ENCODE results near the gene ZNF205. TPM values are rescaled to one million over a fixed set of nuclear protein-coding genes. Genes with fewer than 3 reads are reported as not detected.

ZNF205 gene
- total RNA-seq, 2 donors from 2014 or later = 15.4 to 18.3 TPM

DNA sequence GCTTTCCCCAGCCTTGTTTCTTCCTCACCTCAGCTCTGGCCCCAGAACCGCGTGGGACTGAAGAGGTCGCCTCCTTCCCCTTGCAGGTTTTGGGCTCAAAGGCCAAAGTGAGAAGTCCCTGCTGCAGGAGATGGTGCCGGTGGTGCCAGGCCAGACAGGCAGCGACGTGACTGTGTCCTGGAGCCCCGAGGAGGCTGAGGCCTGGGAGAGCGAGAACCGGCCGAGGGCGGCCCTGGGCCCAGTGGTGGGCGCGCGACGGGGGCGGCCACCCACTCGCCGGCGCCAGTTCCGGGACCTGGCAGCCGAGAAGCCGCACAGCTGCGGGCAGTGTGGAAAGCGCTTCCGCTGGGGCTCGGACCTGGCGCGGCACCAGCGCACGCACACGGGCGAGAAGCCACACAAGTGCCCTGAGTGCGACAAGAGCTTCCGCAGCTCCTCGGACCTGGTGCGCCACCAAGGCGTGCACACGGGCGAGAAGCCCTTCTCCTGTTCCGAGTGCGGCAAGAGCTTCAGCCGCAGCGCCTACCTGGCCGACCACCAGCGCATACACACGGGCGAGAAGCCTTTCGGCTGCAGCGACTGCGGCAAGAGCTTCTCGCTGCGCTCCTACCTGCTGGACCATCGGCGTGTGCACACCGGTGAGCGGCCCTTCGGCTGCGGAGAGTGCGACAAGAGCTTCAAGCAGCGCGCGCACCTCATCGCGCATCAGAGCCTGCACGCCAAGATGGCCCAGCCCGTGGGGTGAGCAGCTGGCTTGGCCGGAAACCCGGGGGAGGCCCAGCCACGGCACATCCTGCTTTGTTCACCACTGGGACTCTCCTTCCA lies 28.4 kb downstream of the ZNF205 start:
- Mint-ChIP-seq H3K36me3 (ENCODE audit: low read depth) (peaks cover 14% of the 10 kb centered on the region), H3K4me3 (no peak overlapping the region)
- 94 to 97% methylated on average over 59 to 69 of the region's 69 CpGs for WGBS, 2 experiments (ENCODE audit: insufficient coverage in 1 of 2, insufficient read length in 1 of 2)

DNA sequence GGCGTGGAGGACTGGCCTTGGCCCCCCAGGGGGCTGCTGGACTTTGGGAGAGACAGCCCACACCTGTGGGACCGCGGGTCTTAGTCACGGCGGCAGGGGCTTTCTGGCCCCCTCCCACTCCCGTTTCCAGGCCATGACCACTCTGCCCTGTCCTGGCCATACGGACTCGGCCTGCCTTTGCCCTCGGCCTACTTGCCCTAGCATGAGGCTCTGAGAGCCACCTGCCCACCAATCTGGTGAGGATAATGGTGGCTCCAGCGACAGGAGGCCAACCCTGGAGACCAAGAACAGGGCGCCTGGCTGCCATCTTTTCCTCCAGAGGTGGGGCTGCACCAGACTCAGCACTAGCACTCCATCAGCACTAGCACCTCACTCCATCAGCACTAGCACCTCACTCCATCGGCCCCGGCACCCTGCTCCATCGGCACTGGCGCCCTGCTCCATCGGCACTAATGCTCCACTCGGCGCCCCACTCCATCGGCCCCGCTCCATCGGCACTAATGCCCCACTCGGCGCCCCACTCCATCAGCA lies 29.5 kb downstream of the ZNF205 start:
- Mint-ChIP-seq H3K4me1 (no peaks in the 10 kb centered on the region), H3K9me3 (no peaks in the 10 kb centered on the region), H3K27me3 (ENCODE audit: insufficient read depth) (peaks cover 7% of the 10 kb centered on the region), H3K4me3 (no peak overlapping the region), H3K36me3 (ENCODE audit: low read depth) (peaks cover 14% of the 10 kb centered on the region), H3K27ac (no peak overlapping the region)
- TF ChIP-seq, protein P1, sequence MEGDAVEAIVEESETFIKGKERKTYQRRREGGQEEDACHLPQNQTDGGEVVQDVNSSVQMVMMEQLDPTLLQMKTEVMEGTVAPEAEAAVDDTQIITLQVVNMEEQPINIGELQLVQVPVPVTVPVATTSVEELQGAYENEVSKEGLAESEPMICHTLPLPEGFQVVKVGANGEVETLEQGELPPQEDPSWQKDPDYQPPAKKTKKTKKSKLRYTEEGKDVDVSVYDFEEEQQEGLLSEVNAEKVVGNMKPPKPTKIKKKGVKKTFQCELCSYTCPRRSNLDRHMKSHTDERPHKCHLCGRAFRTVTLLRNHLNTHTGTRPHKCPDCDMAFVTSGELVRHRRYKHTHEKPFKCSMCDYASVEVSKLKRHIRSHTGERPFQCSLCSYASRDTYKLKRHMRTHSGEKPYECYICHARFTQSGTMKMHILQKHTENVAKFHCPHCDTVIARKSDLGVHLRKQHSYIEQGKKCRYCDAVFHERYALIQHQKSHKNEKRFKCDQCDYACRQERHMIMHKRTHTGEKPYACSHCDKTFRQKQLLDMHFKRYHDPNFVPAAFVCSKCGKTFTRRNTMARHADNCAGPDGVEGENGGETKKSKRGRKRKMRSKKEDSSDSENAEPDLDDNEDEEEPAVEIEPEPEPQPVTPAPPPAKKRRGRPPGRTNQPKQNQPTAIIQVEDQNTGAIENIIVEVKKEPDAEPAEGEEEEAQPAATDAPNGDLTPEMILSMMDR (conservative IDR thresholded peaks at IDR 0.05) = no peak
- Histone ChIP-seq H3K4me3 (ENCODE audit: low read length) (no peak overlapping the region), H3K27me3 (ENCODE audit: control insufficient read depth, insufficient read depth, low read length, poor library complexity, severe bottlenecking) (no peaks in the 10 kb centered on the region), H3K9ac (ENCODE audit: extremely low read depth, low read length, poor library complexity, severe bottlenecking) (no peak overlapping the region), H3K36me3 (ENCODE audit: control insufficient read depth, insufficient read depth, low read length) (no peaks in the 10 kb centered on the region), H3K27ac (ENCODE audit: low read depth, low read length) (no peak overlapping the region), H3K9me3 (ENCODE audit: control insufficient read depth, low read length) (no peaks in the 10 kb centered on the region), H3K4me1 (ENCODE audit: control insufficient read depth, insufficient read depth, low read length) (no peaks in the 10 kb centered on the region)
- DNase-seq = no peak
- WGBS, 2 experiments (ENCODE audit: insufficient coverage in 1 of 2, insufficient read length in 1 of 2) = 95 to 100% methylated on average over 1 to 23 of the region's 23 CpGs

More for the DNA sequence above, 28.4 kb downstream of the ZNF205 start:
- no peaks in the 10 kb centered on the region for H3K9me3 ChIP-seq (ENCODE audit: control insufficient read depth, low read length)
- H3K9me3 Mint-ChIP-seq = no peaks in the 10 kb centered on the region
- H3K27me3 Mint-ChIP-seq (ENCODE audit: insufficient read depth) = peaks cover 4% of the 10 kb centered on the region
- no peak overlapping the region for H3K4me3 ChIP-seq (ENCODE audit: low read length)
- no peaks in the 10 kb centered on the region for H3K27me3 ChIP-seq (ENCODE audit: control insufficient read depth, insufficient read depth, low read length, poor library complexity, severe bottlenecking)
- no peaks in the 10 kb centered on the region for H3K36me3 ChIP-seq (ENCODE audit: control insufficient read depth, insufficient read depth, low read length)
- H3K27ac ChIP-seq (ENCODE audit: low read depth, low read length) = no peak overlapping the region
- H3K9ac ChIP-seq (ENCODE audit: extremely low read depth, low read length, poor library complexity, severe bottlenecking) = no peak overlapping the region
- no peak overlapping the region for H3K27ac Mint-ChIP-seq
- peaks cover 1% of the 10 kb centered on the region for H3K4me1 Mint-ChIP-seq
- TF ChIP-seq, protein P1 (conservative IDR thresholded peaks at IDR 0.05) = no peak
- no peak for DNase-seq
- H3K4me1 ChIP-seq (ENCODE audit: control insufficient read depth, insufficient read depth, low read length) = no peaks in the 10 kb centered on the region

DNA sequence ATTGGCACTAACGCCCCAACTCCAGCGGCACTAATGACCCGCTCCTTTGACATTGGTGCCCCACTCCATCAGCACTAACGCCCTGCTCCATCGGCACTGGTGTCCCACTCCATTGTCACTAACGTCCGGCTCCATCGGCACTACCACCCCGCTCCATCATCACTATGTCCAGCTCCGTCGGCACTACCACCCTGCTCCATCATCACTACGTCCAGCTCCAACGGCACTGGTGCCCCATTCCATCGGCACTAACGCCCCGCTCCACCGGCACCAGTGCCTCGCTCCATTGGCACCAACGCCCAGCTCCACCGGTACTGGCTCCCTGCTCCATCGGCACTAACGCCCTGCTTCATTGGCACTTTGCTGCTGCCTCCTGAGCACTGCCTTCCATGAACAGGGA lies 29.9 kb downstream of the ZNF205 start:
- no peaks in the 10 kb centered on the region for H3K36me3 ChIP-seq (ENCODE audit: control insufficient read depth, insufficient read depth, low read length)
- no peak overlapping the region for H3K4me3 ChIP-seq (ENCODE audit: low read length)
- Mint-ChIP-seq H3K4me3 (no peak overlapping the region), H3K27me3 (ENCODE audit: insufficient read depth) (peaks cover 7% of the 10 kb centered on the region), H3K36me3 (ENCODE audit: low read depth) (peaks cover 14% of the 10 kb centered on the region), H3K27ac (no peak overlapping the region), H3K9me3 (no peaks in the 10 kb centered on the region), H3K4me1 (no peaks in the 10 kb centered on the region)
- TF ChIP-seq, protein P1 (conservative IDR thresholded peaks at IDR 0.05) = no peak
- no peak overlapping the region for H3K9ac ChIP-seq (ENCODE audit: extremely low read depth, low read length, poor library complexity, severe bottlenecking)
- H3K27me3 ChIP-seq (ENCODE audit: control insufficient read depth, insufficient read depth, low read length, poor library complexity, severe bottlenecking) = peaks cover under 1% of the 10 kb centered on the region
- H3K9me3 ChIP-seq (ENCODE audit: control insufficient read depth, low read length) = no peaks in the 10 kb centered on the region
- 96% methylated on average over 19 to 22 of the region's 22 CpGs for WGBS, 2 experiments (ENCODE audit: insufficient coverage in 1 of 2, insufficient read length in 1 of 2)
- H3K27ac ChIP-seq (ENCODE audit: low read depth, low read length) = no peak overlapping the region
- no peaks in the 10 kb centered on the region for H3K4me1 ChIP-seq (ENCODE audit: control insufficient read depth, insufficient read depth, low read length)
- no peak for DNase-seq

Measured in endodermal cell (in vitro differentiated cells).